Stimulated activated CD8-positive, alpha-beta memory T cell treated with anti-CD3 and anti-CD28 coated beads, Interleukin-12 subunit alpha, Interleukin-12 subunit beta, amount 100 ng/mL, for 1 hour (primary cell): ENCODE results near the gene ABR.
"Not testable (repeated sequence)": the region's sequence is repeated elsewhere in the genome, so short reads cannot be mapped to it uniquely, and the experiment has no call there.

Source experiments
- DNase-seq: peaks from one replicate; pipeline ENCODE4 v3.0.0-alpha.2; 2020; ENCODE audit warnings: low read depth

ABR gene

DNA sequence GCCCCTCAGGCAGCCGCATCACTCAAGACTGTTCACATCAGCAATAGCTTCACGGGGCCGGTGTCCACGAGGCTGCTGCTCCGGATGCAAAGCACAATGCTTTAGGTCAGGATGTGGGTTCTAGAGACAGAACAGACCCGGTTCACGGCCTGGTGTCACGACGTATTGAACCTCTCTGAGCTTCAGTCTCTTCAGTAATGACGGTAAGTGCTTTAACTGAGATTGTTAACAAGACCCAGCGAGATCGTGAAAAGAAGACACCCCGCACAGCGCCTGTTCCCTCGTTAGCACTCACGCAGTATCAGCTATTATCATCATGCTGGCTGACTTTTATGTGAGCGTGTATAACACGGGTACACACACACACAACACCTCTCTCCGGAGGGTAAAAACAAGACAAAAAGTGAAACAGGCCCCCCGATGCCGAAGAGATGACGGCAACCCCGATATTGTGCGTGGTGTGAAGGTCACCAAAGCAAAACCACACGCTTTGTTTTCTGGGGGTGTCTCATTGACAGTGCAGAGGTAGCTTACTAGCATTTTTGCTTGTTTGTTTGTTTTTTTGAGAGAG is 21.4 kb upstream of the ABR start:
- peak; percentile 44 for DNase-seq

DNA sequence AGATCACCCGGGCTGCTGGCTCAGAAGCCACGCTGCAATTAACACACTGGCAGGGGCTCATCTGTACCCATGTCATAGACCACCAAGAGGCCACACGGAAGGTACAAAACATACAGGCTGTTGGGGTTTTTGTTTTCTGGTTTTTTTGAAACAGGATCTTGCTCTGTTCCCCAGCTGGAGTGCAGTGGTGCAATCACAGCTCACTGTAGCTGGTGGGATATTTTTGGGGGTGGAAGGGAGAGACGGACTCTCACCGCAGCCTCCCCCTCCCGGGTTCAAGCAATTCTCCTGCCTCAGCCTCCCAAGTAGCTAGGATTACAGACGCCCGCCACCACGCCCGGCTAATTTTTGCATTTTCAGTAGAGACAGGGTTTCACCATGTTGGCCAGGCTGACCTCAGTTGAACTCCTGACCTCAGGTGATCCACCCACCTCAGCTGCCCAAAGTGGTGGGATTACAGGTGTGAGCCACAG is 19.5 kb upstream of the ABR start:
- DNase-seq, result not testable (repeated sequence)

DNA sequence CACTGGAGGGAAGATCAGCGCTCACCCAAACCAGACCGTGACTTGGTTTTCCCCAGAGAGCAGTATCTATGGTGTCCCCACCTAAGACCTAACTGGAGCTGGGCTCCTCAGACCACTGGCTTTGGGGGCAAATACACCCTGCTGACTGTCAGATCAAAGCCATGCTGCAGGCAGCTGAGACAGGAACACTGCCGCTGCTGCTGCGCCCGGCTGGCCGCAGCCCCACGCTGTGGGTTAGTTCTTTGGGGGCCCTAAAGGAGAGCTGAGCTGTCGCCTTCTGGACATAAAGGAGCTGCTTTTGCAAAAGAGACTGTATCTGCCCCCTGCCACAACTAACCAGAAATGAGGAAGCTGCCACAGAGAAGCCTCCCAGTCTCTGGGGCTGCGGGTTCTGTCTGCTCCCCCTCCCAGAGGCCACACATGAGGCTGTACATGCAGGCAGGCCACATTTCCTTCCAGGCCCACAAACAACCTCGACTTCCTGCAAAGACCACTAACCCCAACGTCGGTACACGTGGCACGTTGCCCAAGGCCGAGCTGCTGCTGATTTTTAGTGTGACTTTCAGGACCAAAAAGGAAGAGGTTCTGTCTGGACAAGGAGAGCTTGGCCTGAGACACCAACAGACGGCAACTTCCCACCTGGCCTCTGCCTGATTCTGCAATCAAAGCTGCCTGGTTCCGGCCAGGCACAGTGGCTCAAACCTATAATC is 18.2 kb upstream of the ABR start:
- peak; percentile 47 for DNase-seq

DNA sequence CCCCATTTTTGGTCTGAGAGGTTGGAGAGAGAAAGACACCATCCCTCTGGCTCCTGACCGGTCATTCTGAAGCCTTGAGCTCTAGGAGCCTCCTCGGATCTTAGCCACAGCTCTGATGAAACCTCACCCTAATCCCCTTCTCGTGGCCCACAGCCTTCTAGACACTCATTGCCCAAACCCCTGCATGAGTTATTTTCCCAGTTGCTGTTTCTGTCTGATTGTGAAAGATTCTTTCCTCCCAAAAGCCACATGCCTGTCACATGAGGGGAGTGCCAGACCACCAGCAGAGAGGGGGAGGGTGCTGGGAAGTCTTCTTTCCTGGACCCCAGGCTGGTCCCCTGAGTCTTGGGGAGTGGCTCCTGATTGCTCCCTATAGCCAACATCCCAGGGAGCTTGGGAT is 17.6 kb upstream of the ABR start:
- no peak for DNase-seq

DNA sequence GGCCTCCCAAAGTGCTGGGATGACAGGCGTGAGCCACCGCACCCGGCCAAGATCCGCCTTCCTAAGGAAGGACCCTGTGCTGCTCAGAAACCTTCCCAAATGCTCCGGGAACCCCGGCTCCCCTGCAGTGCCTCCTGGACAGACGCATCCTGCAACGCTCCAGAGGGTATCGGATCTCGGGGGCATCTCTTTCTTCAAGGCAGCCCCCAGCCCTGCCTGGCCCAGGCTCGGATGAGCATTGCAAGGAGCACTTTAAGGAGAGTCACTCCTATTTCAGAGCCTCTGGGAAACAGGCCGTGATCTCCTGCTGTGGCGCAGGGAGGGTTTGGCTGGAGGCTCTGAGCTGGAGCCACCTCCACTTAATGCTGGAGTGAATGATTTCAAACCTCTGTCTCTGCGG is 17.2 kb upstream of the ABR start:
- DNase-seq, result no peak

DNA sequence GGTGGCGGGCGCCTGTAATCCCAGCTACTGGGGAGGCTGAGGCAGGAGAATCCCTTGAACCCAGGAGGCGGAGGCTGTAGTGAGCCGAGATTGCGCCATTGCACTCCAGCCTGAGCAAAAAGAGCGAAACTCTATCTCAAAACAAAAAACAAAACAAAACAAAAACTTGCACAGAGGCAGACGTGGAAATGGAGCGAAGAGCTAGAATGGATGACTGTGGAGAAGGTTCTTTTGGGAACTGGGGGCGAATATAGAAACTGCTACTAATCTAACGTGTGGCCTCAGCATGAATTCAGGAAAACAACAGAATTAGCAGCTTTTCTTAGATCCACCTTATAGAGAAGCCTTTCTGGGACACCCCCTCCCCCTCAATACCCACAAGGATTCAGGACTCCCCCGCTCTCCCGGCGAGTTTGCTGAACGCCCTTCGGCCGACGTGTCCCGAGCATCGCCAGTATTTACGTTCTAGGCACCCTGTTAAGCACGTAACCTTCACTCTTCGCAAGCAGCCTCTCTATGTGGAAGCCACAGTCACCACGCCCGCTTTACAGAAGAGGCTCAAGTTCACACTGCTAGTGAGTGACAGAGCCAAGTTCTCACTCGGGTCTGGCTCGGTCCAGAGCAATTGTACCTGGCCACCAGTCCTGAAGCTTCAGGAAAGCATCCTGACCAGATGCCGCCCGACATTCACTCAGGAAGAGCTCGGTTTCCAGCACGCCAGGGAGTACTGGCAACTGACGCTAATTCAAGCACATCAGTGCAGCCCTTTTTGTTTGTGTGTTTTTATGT is 13.3 kb upstream of the ABR start:
- DNase-seq, result no peak

DNA sequence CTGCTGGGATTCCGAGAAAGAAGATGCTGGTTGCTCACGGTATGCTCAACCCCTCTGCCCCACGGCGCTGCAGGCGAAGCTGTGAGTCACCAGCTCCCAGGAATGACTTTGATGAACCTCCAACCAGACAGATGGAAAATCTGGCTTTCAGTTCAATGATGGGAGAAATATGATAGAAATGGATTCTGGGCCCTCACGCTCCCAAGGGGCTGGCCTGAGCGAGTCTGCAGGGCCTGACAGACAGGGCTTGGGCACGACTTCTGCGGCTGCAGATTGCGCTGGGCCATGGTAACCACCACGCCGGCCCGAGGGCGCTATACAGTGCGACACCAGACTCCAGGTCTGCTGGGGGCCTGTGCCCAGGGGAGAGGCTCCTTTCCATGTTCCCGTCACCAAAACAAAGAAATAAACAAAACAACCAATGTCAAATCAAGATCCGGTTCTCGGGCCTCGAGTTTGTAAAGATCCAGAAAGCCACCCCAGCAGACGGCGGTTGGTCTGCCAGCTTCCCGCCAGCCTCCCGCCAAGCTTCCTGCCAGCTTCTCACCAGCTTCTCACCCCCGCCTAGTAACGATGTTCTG is 11.1 kb upstream of the ABR start:
- DNase-seq, result no peak

DNA sequence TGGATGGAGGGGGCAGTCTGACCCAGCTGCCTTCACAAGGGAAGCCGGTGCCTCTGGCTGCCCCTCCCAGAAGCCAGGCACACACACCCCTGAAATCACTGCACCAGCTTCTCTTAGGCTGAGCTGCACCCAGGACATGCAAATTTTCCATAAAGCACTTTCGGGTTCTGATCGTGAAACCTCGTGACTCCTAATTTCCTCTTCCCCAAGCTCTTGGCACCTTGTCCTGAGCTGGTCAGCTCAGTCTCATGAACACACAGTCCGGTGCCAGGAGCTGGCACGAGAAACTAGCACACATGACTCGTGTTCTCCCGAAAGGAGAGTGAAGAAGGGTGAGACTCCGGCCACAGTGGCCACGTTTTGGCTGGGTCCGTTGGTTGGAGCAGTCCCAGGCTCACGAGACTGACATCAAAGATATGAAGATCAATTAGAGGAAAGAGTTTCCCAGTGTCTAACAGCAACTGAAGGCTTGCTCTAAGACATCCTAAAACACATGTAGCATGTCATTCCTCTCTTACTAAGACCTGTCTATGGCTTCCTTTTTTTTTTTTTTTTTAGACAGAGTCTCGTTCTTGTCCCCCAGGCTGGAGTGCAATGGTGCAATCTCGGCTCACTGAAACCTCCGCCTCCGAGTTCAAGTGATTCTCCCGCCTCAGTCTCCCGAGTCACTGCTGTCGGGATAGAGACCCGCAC is 9.2 kb upstream of the ABR start:
- DNase-seq, result no peak

DNA sequence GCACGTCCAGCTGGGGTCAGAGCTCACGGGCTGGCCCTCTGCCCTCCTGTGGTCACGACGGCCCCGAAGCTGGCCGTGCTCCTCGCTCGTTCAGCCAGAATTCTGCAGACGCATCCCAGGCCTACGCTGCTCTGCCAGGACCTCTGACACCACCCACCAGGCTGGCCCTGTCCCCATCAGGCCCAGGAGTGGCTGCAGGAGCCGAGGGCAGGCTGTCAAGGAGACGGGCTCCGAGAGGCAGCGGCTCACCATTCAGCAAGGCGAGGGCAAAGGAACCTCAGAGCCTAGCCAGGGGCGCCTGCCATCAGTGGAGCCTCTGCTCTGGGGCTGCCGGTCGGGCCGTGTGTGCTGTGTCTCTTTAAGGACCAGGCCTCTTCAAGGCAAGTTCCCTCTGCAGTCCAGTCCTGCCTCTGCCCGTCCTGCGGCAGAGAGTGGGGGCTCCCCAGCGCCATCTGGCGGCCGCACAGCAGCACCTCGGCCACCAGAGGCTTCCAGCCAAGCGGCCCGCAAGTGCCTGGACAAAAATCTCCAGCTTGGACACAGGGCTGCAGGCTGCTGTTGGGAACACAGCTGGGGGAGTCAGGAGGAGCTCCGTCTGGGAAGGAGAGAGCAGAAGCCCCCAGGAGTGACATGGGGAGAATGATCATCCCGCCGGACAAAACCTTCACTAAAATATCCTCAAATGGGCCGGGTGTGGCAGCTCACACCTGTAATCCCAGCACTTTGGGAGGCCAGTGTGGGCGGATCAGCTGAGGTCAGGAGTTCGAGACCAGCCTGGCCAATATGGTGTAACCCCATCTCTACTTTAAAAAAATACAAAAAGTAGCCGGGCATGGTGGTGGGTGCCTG is 7.4 kb upstream of the ABR start:
- DNase-seq, result peak; percentile 54

DNA sequence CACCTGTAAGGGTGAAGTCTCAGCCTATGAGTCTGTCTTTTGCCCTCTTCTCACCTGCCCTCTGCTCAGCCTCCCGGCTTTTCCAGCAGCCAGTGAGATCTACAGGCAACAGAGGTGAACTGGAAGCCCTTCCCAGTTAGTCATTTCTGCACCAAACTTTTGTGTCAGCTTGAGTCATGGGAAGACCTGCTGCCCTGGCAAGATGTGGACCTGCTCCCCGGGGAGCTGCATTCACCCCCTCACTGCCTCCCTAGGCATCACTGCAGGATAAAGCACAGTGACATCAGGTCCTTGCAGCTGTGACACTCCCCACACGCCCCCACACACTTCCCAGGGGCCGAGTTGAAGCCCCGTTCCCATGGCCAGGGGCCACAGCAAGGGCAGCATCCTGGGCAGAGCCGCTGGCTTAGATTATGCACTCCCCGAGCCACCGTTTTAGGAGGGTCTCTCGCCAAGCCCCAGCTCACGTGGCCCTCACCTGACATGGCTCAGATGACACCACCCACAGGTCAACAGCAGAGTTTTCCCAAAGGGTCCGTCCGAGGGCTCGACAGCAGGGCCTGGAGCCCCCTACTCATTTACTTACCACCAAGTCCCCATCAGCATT is 6.5 kb upstream of the ABR start:
- DNase-seq, result no peak

DNA sequence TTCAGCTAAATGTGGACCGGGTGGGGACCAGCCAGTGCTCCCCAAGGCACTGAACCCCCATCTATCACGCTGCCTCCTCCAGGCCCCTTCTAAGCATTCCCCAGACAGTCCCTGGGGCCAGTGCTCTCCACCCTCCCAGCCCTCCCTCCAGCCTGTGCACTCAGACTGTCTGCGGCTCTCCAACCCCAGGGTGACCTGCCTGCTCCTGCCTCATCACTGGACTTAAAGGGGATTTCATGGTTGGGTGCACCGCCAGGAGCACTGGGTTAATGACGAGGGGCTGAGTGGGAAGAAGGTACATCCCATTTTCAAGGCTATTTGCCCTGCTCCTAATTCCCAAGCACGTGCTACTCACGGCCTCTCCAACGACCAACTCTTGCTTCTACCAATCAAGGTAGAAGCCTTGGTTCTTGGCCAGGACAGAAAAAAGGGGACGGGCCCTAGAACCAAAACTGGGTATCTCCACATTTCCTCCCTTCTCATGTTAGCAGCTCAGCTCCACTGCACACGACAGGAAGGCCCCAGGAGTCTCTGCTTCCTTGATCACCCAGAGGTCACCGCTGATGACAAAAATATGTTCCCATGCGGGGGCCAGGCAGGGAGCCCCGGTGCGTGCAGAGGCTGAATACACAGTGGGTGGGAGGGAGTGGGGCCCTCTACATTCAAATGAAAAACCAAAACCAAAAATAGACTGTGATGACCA is 3.5 kb upstream of the ABR start:
- DNase-seq, result no peak

DNA sequence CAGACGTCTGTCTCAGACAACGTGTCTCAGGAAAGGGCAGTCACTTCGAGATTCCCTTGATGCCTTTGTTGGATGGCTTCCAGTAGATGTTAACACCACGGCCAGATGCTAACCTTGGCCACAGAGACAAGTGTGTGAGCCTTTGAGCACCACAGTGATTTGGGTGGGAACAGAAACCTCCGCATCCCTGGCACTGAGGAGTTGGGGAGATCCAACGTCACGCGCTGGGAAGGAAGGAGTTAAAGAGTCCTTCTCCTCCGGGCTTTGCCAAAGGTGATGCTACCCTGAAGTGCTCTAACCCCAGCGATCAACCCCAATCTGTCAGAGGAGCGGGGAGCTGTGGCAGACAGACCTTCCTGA is 3.0 kb upstream of the ABR start:
- no peak for DNase-seq

DNA sequence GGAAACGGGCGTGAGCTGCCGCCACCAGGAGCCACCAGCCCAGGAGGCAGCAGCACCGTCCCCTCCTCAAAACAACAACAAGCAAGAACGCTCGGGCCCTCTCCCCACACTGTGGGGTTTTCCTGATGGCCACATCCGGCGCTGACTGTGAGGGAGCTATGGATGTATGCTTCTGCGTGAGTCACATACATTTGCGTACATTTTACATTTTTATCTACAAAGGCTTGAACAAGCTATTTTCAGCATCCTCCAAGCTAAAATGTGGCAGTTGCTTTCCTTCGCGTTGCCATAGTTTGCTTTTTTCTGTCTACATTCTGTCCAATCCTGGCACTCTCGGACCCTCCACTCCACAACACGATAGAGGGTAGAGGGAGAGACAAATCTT is 2.0 kb upstream of the ABR start:
- no peak for DNase-seq

DNA sequence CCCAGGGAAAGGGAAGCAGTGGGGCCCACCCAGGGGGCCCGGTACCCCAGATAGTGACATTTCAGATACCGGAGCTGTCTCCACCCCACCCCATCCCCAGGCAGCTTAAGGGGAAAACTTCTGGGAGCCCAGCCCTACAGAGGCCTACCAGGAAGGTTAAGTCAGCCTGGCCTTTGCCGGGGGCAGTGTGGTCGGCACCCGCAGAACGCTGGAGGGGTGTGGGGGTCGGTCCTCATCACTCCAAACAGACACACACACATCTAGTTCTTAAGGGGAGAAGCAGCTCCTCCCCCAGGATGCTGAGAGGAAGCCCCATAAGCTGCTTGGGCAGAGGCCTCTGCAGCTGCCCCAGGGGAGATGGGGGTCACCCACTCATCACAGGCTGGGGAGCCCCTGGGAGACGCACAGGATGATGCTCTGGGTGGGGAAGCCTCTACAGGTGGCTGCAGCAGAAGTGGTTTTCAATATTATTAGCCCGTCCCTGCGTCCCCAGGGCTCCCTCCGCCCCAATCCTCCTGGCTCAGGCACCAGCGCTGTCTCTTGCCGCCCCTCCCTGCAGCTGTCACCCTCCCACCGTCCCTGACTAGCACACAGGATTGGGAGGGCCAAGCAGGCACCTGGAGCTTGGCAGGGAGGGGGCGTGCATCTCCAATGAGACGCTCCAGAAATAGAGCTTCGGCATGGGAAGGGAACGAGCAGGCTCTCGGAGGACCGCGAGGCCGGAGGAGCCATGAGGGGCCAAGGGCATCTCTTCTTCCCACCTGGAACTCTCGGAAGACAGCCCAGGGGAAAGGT is 1.4 kb upstream of the ABR start:
- no peak for DNase-seq

DNA sequence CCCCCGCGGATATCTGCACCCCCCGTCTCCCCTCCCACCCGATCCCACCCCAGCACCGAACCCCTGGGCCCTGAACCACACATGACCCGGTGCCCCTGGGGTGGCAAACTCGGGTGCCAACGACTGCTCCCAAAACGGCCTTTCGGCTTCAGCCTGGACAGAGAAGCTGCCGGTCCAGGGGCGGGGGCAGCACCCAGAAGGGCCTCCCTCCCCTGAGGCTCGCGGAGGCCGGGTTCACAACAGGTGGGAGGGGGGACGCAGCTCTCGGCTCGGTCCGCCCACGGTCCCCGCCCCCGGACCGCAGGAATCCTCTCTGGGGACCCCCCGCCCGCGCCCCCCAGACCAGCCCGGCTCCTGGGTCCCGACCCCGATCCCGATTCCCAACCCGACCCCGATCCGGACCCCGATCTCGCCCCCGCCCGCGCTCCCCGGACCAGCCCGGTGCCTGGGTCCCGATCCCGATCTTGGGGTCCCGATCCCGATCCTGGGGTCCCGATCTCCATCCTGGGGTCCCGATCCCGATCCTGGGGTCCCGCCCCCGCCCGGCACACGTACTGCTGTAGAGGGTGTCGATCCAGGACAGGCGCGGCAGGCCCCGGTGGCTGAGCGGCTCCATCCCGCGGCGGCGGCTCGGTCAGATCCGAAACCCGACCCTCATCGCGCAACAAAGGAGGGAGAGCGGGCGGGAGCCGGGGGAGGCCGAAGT is 516 bp downstream of the ABR start:
- DNase-seq, result no peak

DNA sequence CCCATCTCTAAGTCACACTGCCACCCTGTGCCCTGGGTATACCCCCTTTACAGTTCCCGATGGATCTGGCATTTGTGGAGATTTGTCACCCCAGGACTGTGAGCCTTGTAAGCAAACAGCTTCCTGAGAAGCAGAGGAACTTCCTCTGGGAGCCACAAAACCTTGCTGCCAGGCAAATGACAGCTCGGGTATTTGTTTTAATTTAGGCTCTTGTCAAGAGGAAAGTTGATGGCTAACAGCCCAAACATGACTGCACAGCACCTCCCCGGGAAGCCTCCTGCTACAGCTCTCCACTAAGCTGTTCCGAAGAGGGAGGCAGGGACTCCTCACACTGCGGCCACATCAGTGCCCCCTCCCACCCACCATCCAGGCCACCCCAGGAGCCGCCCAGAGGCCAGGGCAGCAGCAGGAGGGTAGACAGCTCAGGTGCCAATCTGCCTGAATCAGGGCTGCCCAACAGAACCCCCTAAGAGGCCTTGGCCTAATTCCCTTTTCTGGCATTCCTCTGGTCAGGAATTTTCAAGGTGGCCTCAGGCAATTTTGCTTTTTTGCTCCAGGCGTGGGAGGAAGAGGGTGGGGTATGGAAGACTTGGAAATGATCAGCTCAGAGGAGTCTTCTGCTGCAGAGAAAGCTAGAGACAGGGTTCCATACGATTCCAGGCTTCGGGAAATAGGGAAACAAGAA is 2.6 kb downstream of the ABR start:
- no peak for DNase-seq

DNA sequence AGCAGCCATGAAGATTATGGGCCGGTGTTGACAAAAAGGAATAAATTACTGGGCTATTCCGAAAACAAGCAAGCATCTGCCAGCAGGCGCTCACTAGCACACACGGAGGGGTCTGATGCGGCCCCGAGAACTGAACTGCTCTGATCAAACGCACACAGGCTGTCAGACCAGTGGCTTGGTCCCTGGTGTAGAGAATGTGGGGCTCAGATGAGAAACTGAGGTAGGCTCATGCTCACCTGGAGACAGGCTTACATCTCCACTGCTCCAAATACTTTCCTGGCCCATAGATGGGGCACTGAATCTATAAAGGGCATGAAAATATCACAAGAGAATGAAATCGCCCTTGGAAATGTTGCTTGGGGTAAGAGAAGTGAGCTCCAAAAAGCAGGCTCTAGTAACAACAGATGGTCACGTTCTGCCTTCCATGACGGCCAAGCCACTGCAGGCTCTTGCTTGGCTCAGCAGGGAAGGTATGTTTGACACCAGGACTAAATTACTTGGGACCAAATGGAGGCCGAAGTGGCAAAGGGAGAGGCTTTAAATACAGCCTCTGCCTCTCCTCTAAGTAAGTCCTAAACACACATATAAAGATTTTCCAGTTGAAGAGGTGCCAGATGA is 5.4 kb downstream of the ABR start:
- DNase-seq, result no peak
